HepG2 (cell line): Measurements from ENCODE around the gene CPNE8. TPM values are rescaled to one million over a fixed set of nuclear protein-coding genes. Genes with fewer than 3 reads are reported as not detected.

Experiments
- ATAC-seq: fragments of 200-7000 bp; cut with Tn5 transposase; 3 replicates; pipeline ENCODE4 v1.9.1; 2020; ENCODE audit warnings: mild to moderate bottlenecking, moderate library complexity
- BruUV-seq: library from RNA; stranded (reverse); fragments of 400-500 nt; replicated peaks from 2 replicates; lab custom pipeline; 2021; lab: Mats Ljungman, UMichigan
- CTCF ChIA-PET: fragments of 300-600 bp; formaldehyde crosslinking; extraction: SDS; loops from one replicate; lab custom pipeline; 2021; ENCODE audit warnings: low total read pairs, inconsistent platforms, low intra/inter-chr PET ratio; lab: Yijun Ruan, JAX
- POLR2A ChIA-PET: fragments of 350-600 bp; sonication (Branson Sonifier 250); formaldehyde crosslinking; loops from one replicate; lab custom pipeline; 2020; ENCODE audit warnings: antibody characterized with exemption, inconsistent platforms; lab: Yijun Ruan, JAX
- DNase-seq: peaks from one replicate; pipeline ENCODE4 v3.0.0-alpha.2; 2015; ENCODE audit warnings: low spot score
- FAIRE-seq: peaks from 3 replicates; lab custom pipeline; 2011; peaks lifted over from hg19 to GRCh38; lab: Jason Lieb, UNC
- H2AFZ ChIP-seq: one replicate; pipeline ENCODE4 v1.6.1; 2011; ENCODE audit warnings: low read length, inconsistent platforms
- H3K27ac ChIP-seq: fragments of 300-600 bp; 3 replicates; pipeline ENCODE4 v1.8.0; 2011; ENCODE audit warnings: mixed run types, mild to moderate bottlenecking, mixed read lengths, low read length, inconsistent platforms; ENCODE audit not compliant: insufficient read depth; ENCODE audit errors: extremely low read length
- H3K27me3 ChIP-seq, 2 experiments: fragments of 200-600 bp in 1 of 2; 2 replicates in 1 of 2; 3 replicates in 1 of 2; pipeline versions ENCODE4 v1.6.0 to v1.8.0; 2011; ENCODE audit warnings: low read length in 2 of 2, mild to moderate bottlenecking in 2 of 2, moderate library complexity in 2 of 2, inconsistent platforms in 1 of 2; ENCODE audit not compliant: insufficient read depth in 2 of 2, control insufficient read depth in 1 of 2
- H3K36me3 ChIP-seq, 2 experiments: fragments of 200-600 bp in 1 of 2; replicated peaks in 1 of 2; 2 replicates in 1 of 2; 3 replicates in 1 of 2; pipeline versions ENCODE4 v1.5.1 to v1.8.0; 2011; ENCODE audit warnings: low read length in 2 of 2, inconsistent platforms in 1 of 2; ENCODE audit not compliant: insufficient read depth in 2 of 2, control insufficient read depth in 1 of 2
- H3K4me1 ChIP-seq: 2 replicates; pipeline ENCODE4 v1.5.1; 2012; ENCODE audit warnings: low read length, inconsistent platforms; ENCODE audit not compliant: insufficient read depth
- H3K4me2 ChIP-seq: 2 replicates; pipeline ENCODE4 v1.6.0; 2011; ENCODE audit warnings: low read depth, low read length, inconsistent platforms
- H3K4me3 ChIP-seq, 3 experiments: fragments of 200-600 bp in 1 of 3; sonication (generic), shearing (Covaris generic) in 1 of 3; replicated peaks in 1 of 3; 2 replicates each; pipeline ENCODE4 v1.5.1; 2011 to 2016; ENCODE audit warnings: low read length in 3 of 3, inconsistent platforms in 2 of 3, low read depth in 2 of 3, mild to moderate bottlenecking in 2 of 3, control low read depth in 1 of 3, mixed read lengths in 1 of 3; ENCODE audit not compliant: insufficient read depth in 1 of 3
- H3K79me2 ChIP-seq: one replicate; pipeline ENCODE4 v1.6.1; 2011; ENCODE audit warnings: low read length, inconsistent platforms; ENCODE audit not compliant: insufficient read depth
- H3K9ac ChIP-seq: 2 replicates; pipeline ENCODE4 v1.6.0; 2011; ENCODE audit warnings: mild to moderate bottlenecking, low read depth, low read length, inconsistent platforms; ENCODE audit not compliant: insufficient read depth
- H3K9me3 ChIP-seq: 2 replicates; pipeline ENCODE4 v1.5.1; 2012; ENCODE audit warnings: mild to moderate bottlenecking, low read length
- H4K20me1 ChIP-seq: 2 replicates; pipeline ENCODE4 v1.6.0; 2011; ENCODE audit warnings: inconsistent platforms, mild to moderate bottlenecking, low read length, moderate library complexity; ENCODE audit not compliant: insufficient read depth
- CCAR2 ChIP-seq: fragments of 200-400 bp; formaldehyde crosslinking; optimal IDR thresholded peaks from 2 replicates; pipeline ENCODE3; 2018; ENCODE audit warnings: low read depth, mild to moderate bottlenecking, low read length, moderate library complexity
- HOMEZ ChIP-seq: IDR thresholded peaks from 2 replicates; pipeline ENCODE4 v1.6.1; 2016; ENCODE audit warnings: low read depth
- KLF16 ChIP-seq, 2 experiments: sonication (generic) in 1 of 2; formaldehyde crosslinking in 1 of 2; IDR thresholded peaks; 2 replicates each; pipeline versions ENCODE4 v1.6.1 to v1.8.0; 2016 to 2023; ENCODE audit warnings: missing genetic modification reagents in 2 of 2, missing compliant biosample characterization in 1 of 2
- MED13 ChIP-seq: sonication (generic); formaldehyde crosslinking; IDR thresholded peaks from 2 replicates; pipeline ENCODE4 v1.5.0; 2020; ENCODE audit warnings: missing genetic modification reagents
- PBX3 ChIP-seq: sonication (generic); formaldehyde crosslinking; IDR thresholded peaks from 2 replicates; pipeline ENCODE4 v1.8.1; 2023; ENCODE audit warnings: missing genetic modification reagents, inconsistent platforms, borderline replicate concordance
- RBAK ChIP-seq: sonication (generic); formaldehyde crosslinking; IDR thresholded peaks from 2 replicates; pipeline ENCODE4 v1.5.1; 2020; ENCODE audit warnings: mild to moderate bottlenecking, missing genetic modification reagents
- SIX1 ChIP-seq: sonication (generic); formaldehyde crosslinking; IDR thresholded peaks from 2 replicates; pipeline ENCODE4 v1.4.0; 2020; ENCODE audit warnings: missing genetic modification reagents, borderline replicate concordance
- SNAPC4 ChIP-seq: sonication (generic); formaldehyde crosslinking; IDR thresholded peaks from 2 replicates; pipeline ENCODE4 v1.4.0; 2020; ENCODE audit warnings: mild to moderate bottlenecking, missing genetic modification reagents
- ZNF232 ChIP-seq: sonication (generic); formaldehyde crosslinking; IDR thresholded peaks from 2 replicates; pipeline ENCODE4 v1.4.0; 2020; ENCODE audit warnings: missing genetic modification reagents, borderline replicate concordance
- ZNF430 ChIP-seq: sonication (generic); formaldehyde crosslinking; IDR thresholded peaks from 2 replicates; pipeline ENCODE4 v1.9.0; 2021; ENCODE audit warnings: mild to moderate bottlenecking, missing genetic modification reagents
- ZNF775 ChIP-seq: sonication (generic); formaldehyde crosslinking; IDR thresholded peaks from 2 replicates; pipeline ENCODE4 v1.4.0; 2020; ENCODE audit warnings: missing genetic modification reagents, mild to moderate bottlenecking, moderate library complexity, borderline replicate concordance
- in situ Hi-C: cut with HindIII; loops from 2 replicates; pipeline ENCODE4 v1.10.0; 2017; ENCODE audit warnings: low pct_unique_long_range_greater_than_20kb; ENCODE audit not compliant: extremely low pct_ligation_motif_present
- intact Hi-C: fragments of 100-400 bp; cut with micrococcal nuclease; formaldehyde crosslinking; loops from one replicate; pipeline ENCODE4 v1.10.0; 2022; ENCODE audit not compliant: unreplicated experiment
- polyA plus RNA-seq, 8 experiments: library from polyadenylated mRNA; depleted of rRNA in 3 of 8; stranded (reverse) in 7 of 8; unstranded in 1 of 8; fragments of >200 nt; fragmentation: Illumina TruSeq in 4 of 8; extraction: Trizol in 4 of 8; gene quantifications; 2 replicates each; pipeline versions ENCODE4 v1.2.1 to v1.2.3, GENCODE V29; 2011 to 2016; ENCODE audit warnings: low read depth in 4 of 8, missing spikeins in 1 of 8, mixed read lengths in 1 of 8; ENCODE audit not compliant: insufficient read depth in 1 of 8
- total RNA-seq, 5 experiments: library from RNA; depleted of rRNA; stranded (reverse); fragments of >200 nt; fragmentation: Illumina TruSeq; extraction: Trizol; gene quantifications; 2 replicates each; pipeline ENCODE4 v1.2.3, GENCODE V29; 2016; ENCODE audit warnings: low read depth in 1 of 5
- TF ChIP-seq, protein P1 (sequence below), 2 experiments: sonication (generic) in 1 of 2; formaldehyde crosslinking in 1 of 2; IDR thresholded peaks; 2 replicates each; pipeline versions ENCODE4 v1.4.0 to v1.6.1; 2016 to 2020; ENCODE audit warnings: borderline replicate concordance in 1 of 2, low read depth in 1 of 2, mild to moderate bottlenecking in 1 of 2, missing genetic modification reagents in 1 of 2

CPNE8 gene
- total and polyA plus RNA-seq, 2 of the 13 experiments (the other 11 are each of a cell fraction or from before 2014, with no cell fraction given) = 2.4 to 2.7 TPM

- Histone ChIP-seq H3K4me2 (no peak overlapping the region), H4K20me1 (no peaks in the 10 kb centered on the region), H3K27me3 (no peaks in the 10 kb centered on the region), H3K9ac (no peak overlapping the region), H3K27ac (no peak overlapping the region), H3K79me2 (no peaks in the 10 kb centered on the region), H3K9me3 (no peaks in the 10 kb centered on the region), H3K4me3 (no peak overlapping the region), H3K4me1 (no peaks in the 10 kb centered on the region), H3K36me3 (no peaks in the 10 kb centered on the region), H2AFZ (no peak overlapping the region)
- DNase-seq (no peak), FAIRE-seq (no peak), ATAC-seq (no peak)
- ChIA-PET CTCF (no interaction called here), POLR2A (no interaction called here)
- BruUV-seq = no TSS peak
- in situ Hi-C loops = no loop called here
- intact Hi-C loops = loop anchor here (10.0 kb wide), 1 partner anchor 625 kb away; no protein-coding TSS in a partner anchor
- no peak for TF ChIP-seq HOMEZ
- no peak for TF ChIP-seq MED13 (CRISPR knock-in tag)
- TF ChIP-seq CCAR2 = no peak
- TF ChIP-seq SNAPC4 (CRISPR knock-in tag) = no peak
- no peak for TF ChIP-seq RBAK
- no peak for TF ChIP-seq KLF16 (CRISPR knock-in tag; IDR thresholded peaks at IDR 0.05)
- no peak for TF ChIP-seq ZNF775 (CRISPR knock-in tag)
- TF ChIP-seq SIX1 (CRISPR knock-in tag) = no peak
- TF ChIP-seq, protein P1, sequence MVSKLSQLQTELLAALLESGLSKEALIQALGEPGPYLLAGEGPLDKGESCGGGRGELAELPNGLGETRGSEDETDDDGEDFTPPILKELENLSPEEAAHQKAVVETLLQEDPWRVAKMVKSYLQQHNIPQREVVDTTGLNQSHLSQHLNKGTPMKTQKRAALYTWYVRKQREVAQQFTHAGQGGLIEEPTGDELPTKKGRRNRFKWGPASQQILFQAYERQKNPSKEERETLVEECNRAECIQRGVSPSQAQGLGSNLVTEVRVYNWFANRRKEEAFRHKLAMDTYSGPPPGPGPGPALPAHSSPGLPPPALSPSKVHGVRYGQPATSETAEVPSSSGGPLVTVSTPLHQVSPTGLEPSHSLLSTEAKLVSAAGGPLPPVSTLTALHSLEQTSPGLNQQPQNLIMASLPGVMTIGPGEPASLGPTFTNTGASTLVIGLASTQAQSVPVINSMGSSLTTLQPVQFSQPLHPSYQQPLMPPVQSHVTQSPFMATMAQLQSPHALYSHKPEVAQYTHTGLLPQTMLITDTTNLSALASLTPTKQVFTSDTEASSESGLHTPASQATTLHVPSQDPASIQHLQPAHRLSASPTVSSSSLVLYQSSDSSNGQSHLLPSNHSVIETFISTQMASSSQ (IDR thresholded peaks at IDR 0.05; ENCODE audit: low read depth) = no peak
- TF ChIP-seq, protein P1 (CRISPR knock-in tag; IDR thresholded peaks at IDR 0.05; ENCODE audit: borderline replicate concordance) = no peak
- no peak for TF ChIP-seq ZNF430 (CRISPR knock-in tag)
- no peak for TF ChIP-seq ZNF232 (CRISPR knock-in tag)
- no peak for TF ChIP-seq PBX3 (CRISPR knock-in tag)
These were observed 145.8 kb downstream of the CPNE8 start for GRCh38 chr12:38759621-38760020.
